NCI-H748 treated with DMSO at 0.1 percent for 48 hours (cell line): Measurements from ENCODE around the gene FERMT3.
"Not testable (repeated sequence)": the region's sequence is repeated elsewhere in the genome, so short reads cannot be mapped to it uniquely, and the experiment has no call there.

Source experiments
- DNase-seq: peaks from one replicate; lab custom pipeline; 2025; lab: John Stamatoyannopoulos, UW

The FERMT3 gene

GRCh38 chr11:64206457-64207255 is at the start of gene FERMT3:
Gene FERMT3, plus strand, starts transcription at chr11:64206721. Its CDS starts 644 bp downstream, at chr11:64207365.
- DNase-seq = no peak

GRCh38 chr11:64157631-64158394 is 48.7 kb upstream of the FERMT3 start:
- no peak for DNase-seq

DNA sequence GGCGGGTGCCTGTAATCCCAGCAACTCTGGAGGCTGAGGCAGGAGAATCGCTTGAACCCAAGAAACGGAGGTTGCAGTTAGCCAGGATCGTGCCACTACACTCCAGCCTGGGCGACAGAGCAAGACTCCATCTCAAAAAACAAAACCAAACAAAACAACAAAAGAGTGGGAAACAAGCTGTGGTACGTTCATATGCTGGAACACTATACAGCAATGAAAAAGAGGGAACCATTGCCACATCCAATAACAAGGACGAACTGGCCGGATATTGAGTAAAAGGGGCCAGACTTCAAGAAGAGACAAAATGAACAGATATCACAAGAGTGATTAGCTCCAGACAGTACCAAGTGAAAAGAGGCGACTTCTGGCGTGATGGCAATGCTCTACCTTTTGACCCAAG is 45.5 kb upstream of the FERMT3 start:
- no peak for DNase-seq

DNA sequence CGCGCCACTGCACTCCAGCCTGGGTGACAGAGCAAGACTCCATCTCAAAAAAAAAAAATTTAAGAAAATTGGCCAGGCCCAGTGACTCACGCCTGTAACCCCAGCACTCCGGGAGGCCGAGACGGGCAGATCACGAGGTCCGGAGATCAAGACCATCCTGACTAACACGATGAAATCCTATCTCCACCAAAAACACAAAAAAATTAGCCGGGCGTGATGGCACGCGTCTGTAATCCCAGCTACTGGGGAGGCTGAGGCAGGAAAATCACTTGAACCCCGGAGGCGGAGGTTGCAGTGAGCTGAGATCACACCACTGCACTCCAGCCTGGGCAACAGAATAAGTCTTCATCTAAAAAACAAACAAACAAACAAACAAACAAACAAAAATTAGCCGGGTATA is 43.8 kb upstream of the FERMT3 start:
- DNase-seq = not testable (repeated sequence)

- DNase-seq = no peak
Measured at GRCh38 chr11:64163951-64164350, 42.6 kb upstream of the FERMT3 start.

DNA sequence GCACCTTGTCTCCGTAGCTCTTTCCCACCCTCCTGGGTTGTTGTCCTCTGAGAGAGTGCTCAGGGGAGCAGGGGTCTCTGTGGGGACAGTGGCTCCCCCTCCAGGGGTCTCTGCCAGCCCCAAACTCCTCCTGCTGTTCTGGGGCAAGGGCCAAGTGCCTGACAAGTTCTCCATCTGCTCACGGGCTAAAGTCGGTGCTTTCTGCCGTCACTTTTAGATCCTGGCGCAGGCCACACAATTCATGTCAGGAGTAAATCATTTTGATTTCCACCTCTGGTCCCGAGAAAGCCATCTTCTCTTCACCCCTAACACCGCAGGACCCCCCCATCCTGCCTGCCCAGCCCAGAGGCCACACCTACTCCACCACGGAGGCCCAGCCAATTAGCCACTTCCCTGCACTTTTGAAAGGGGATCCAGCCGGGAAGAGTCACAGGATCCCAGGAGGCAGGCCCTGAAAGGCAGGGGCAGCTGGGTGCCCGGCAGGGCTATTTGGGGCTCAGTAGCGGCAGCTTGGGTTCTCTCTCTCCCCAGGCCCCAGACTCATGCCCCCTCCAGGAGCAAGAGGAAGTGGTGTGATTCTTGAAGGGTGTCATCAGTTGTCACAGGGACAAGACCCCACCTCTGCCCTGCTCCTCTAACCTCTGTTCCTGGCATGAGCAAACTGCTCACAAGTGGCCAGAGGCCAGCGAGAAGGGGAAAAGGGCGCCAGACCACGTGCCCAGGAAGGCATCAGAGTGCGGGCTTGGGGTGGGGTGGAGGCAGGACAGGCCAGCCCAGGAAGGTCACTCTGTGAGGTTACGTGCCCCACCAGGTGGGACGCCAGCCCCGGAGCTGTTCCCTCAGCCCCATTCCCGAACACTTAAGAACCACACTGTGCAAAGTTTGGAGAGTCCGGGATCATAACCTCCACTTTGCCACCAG is 41.9 kb upstream of the FERMT3 start:
- no peak for DNase-seq

- no peak for DNase-seq
Measured at GRCh38 chr11:64165481-64165841, 41.1 kb upstream of the FERMT3 start.

- peak; percentile 63 for DNase-seq
Measured at GRCh38 chr11:64165842-64166635, 40.5 kb upstream of the FERMT3 start, which contains the start of gene MACROD1. Gene MACROD1, minus strand, starts transcription at chr11:64166113. Its CDS starts 119 bp downstream, at chr11:64165994.

DNA sequence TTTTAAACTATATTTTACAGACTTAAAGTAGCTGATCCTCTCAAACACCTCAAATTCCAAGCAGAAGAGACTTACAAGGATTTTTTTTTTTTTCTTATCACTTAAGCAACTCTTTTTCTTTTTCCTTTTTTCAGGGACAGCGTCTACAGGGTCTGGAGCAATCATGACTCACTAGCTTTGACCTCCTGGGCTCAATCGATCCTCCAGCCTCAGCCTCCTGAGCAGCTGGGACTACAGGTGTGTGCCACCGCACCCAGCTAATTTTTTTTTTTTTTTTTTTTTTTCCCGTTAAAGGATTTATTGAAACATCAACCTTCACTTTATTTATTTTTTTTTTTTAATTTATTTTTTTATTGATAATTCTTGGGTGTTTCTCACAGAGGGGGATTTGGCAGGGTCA is 36.1 kb upstream of the FERMT3 start:
- no peak for DNase-seq

GRCh38 chr11:64173616-64174355 is 32.7 kb upstream of the FERMT3 start:
- no peak for DNase-seq

- DNase-seq = no peak
Measured at GRCh38 chr11:64176751-64177150, 29.8 kb upstream of the FERMT3 start.

- no peak for DNase-seq
Measured at GRCh38 chr11:64178203-64178602, 28.3 kb upstream of the FERMT3 start.

- no peak for DNase-seq
Measured at GRCh38 chr11:64178951-64179639, 27.4 kb upstream of the FERMT3 start.

DNA sequence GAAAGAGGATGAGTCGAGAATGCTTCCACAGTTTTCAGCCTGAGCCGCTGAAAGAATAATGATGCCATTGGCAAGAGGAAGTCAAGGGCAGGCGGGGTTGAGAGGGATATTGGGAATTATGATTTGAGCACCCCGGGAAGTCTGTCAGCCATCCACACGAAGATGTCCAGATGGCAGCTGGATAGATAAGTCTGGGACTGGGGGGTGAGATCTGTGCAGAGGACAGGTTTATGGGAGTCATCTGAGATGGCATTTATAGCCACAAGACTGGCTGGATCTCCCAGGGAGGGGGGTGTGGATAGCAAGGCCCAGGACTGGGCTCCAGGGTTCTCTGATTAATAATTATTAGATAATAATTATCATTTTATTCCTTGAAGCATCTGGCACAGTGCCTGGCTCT is 25.6 kb upstream of the FERMT3 start:
- no peak for DNase-seq

- DNase-seq = no peak
Measured at GRCh38 chr11:64181506-64182411, 24.8 kb upstream of the FERMT3 start.

GRCh38 chr11:64183890-64184289 is 22.6 kb upstream of the FERMT3 start:
- no peak for DNase-seq

DNA sequence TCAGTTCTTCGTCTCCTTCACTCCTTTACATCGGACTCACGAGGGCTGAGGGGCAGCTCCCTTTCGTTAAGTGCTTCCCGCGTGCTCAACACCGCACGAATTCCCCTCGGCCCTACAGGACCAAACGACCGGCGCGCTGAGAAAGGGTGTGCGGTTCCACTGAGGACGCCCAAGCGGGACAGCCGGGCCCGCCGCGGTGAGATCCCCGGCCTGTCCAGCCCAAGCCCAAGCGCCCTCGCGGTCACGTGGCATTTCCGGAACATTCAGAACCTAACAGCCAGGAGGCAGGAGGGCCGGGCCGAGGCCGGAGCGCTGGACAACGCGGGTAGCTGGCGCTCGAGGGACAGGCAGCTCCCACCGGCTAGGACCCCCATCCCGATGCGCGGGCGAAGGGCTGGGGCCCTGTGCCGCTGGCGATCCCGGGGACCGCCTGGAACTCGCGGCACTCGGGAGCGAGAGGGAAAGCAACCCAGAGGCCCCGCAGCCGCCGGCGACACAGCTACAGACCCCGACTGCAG is 21.3 kb upstream of the FERMT3 start:
- DNase-seq = no peak

- peak; percentile 99 for DNase-seq
Measured at GRCh38 chr11:64185693-64186491, 20.6 kb upstream of the FERMT3 start, which contains the start of gene STIP1. Gene STIP1, plus strand, starts transcription at chr11:64186171. Its CDS starts 91 bp downstream, at chr11:64186262.
